SK-N-SH treated with all-trans-retinoic acid at 6 μM for 48 hours (cell line): ENCODE measurements around the gene TMEM212.

Source experiments
- SNAI2 ChIP-seq: fragments of 250-450 bp; sonication (Bioruptor Pico); IDR thresholded peaks from 2 replicates; pipeline ENCODE4 v1.5.0; 2020; ENCODE audit warnings: mild to moderate bottlenecking, moderate library complexity
- ZFP30 ChIP-seq: fragments of 450-650 bp; formaldehyde crosslinking; IDR thresholded peaks from 2 replicates; pipeline ENCODE4 v1.5.0; 2022; ENCODE audit warnings: mild to moderate bottlenecking, moderate library complexity

DNA sequence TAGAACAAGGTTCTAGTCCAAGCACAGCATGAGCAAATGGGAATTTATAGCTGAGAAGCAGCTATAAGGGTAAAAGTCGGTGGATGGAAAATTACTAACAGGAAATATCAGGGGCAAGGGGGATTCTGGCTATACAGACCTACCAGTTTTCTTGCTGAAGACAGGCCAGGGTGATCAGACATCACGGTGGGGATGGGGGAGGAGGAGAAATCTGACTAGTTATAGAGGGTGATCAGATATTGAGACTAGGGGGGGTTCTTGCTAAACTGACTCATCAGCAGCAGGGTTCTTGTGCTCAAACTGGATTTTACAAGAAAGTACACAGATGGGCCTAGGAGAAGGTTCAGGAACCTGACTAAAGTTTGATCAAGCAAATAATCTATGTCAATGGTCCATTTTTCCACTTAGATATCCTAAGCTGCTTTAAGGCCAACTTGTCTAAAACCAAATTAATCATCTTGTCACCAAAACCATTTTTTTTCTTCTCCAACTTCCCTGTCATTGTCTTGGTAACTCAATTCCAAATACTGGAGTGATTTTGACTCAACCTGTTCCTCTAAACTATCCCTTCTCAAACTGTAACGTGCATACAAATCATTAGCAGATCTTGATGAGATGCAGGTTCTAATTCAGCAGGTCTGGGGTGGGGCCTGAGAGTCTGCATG is 4.6 kb downstream of the TMEM212 start:
- TF ChIP-seq ZFP30 (CRISPR knock-in tag), result no peak
- no peak for TF ChIP-seq SNAI2 (CRISPR knock-in tag)
